A549 treated with Mapracorat at 1 μM for 4 hours (cell line): ENCODE measurements around the gene LANCL1. TPM values are rescaled to one million over a fixed set of nuclear protein-coding genes. Genes with fewer than 3 reads are reported as not detected.

Experiments used
- total RNA-seq: library from RNA; stranded (reverse); fragments of 200-300 nt; extraction: Qiagen RNA extraction; gene quantifications from 5 replicates; pipeline ENCODE4 v1.2.3, GENCODE V29; 2022

LANCL1 gene
- total RNA-seq: 17.1 to 31.5 TPM (median 26.5 TPM) in 5 replicates

DNA sequence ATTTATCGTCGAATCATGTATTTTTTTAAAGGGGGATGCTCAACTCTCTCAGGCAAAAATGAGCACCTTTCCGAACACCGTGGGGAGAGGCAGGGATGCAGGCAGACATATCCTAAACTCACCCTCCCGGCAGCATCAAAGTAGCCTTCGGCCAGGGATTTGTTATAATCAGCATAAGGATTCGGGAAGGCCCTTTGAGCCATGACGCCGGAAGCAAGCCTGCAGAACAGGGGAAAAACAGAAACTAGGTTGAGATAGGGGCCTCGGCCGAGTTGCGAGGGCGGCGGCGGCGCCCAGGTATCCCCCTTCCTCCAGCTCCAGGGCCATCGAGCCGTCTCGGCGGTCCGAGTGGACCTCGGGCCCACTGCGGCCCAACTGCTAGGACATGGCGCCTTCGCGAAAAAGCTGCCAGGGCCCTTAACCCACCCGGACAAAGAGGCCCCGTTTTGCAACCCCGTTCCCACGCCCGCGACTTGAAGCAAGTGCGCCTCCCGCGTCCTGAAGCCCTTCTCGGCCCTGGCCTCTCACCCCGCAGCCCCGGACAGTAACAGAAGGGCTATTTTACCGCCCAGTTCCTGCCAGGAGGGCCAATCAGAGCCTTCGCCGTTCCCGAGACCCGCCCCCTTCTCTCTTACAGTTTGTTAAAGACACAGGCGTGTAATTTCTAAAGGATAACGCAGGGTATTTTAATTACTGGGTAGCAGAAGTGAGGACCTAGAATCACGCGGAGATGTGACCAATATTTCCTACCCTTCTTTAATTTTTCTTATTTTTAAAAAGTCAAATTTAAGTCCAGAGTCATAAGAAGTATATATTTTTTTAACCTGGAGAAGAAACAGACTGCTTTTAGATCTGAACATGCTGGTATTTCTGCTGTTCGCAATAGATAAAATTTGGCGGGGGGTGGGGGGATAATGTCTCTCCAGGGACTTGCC lies at the start of gene LANCL1:
LANCL1 (minus strand) TSS at position 566 of the 935 bp plus-strand sequence; CDS start at position 203, 363 bp downstream.

Other genes starting within 250 kb of the LANCL1 start
- not detected in 5 replicates for gene MYL1, start 161.6 kb downstream of the LANCL1 start, total RNA-seq
- 9.6 to 13.8 TPM (median 13.3 TPM) in 5 replicates for gene CPS1, start 79.8 kb upstream of the LANCL1 start, total RNA-seq